Adrenal gland (tissue), 12 donors: ENCODE results near the gene JUP. TPM values are rescaled to one million over a fixed set of nuclear protein-coding genes. Genes with fewer than 3 reads are reported as not detected.

Source experiments
- DNase-seq, 7 donors: peaks; one replicate each; pipeline ENCODE4 v3.0.0-alpha.2; 2019 to 2020
- H3K27ac ChIP-seq, 5 donors: fragments of 200-600 bp; sonication (generic) in 4 of 5; 1 replicate in 3 of 5; 2 replicates in 2 of 5; pipeline versions ENCODE4 v1.5.1 to v1.8.0; 2016 to 2020; ENCODE audit warnings: mild to moderate bottlenecking in 1 of 5
- H3K27me3 ChIP-seq: fragments of 200-600 bp; 2 replicates; pipeline ENCODE4 v1.8.0; 2021
- H3K36me3 ChIP-seq, 2 donors: fragments of 200-600 bp; replicated peaks in 1 of 2; 1 replicate in 1 of 2; 2 replicates in 1 of 2; pipeline versions ENCODE4 v1.5.1 to v1.8.0; 2018 to 2022
- H3K4me1 ChIP-seq, 2 donors: fragments of 200-600 bp; replicated peaks in 1 of 2; 1 replicate in 1 of 2; 2 replicates in 1 of 2; pipeline versions ENCODE4 v1.5.1 to v1.8.0; 2018 to 2021
- H3K4me3 ChIP-seq, 4 donors: fragments of 200-600 bp; sonication (generic) in 3 of 4; one replicate each; pipeline ENCODE4 v1.5.1; 2016 to 2018
- H3K9me3 ChIP-seq, 3 donors: fragments of 200-600 bp; sonication (generic) in 1 of 3; replicated peaks in 1 of 3; 1 replicate in 2 of 3; 2 replicates in 1 of 3; pipeline versions ENCODE4 v1.5.1 to v1.8.0; 2016 to 2021
- CTCF ChIP-seq, 6 experiments: fragments of 450-650 bp in 4 of 6; fragments of 200-600 bp in 2 of 6; sonication (generic) in 1 of 6; IDR thresholded peaks; 1 replicate in 5 of 6; 2 replicates in 1 of 6; pipeline versions ENCODE4 v1.5.1 to v1.8.0; 2016 to 2021; ENCODE audit warnings: antibody characterized with exemption in 6 of 6, mild to moderate bottlenecking in 2 of 6, moderate library complexity in 1 of 6
- POLR2A ChIP-seq, 2 donors: fragments of 450-650 bp; IDR thresholded peaks; one replicate each; pipeline ENCODE4 v1.6.1; 2017; ENCODE audit warnings: antibody characterized with exemption in 2 of 2, mild to moderate bottlenecking in 2 of 2, moderate library complexity in 1 of 2
- WGBS, 4 donors: extraction: QIAGEN DNeasy Blood & Tissue Kit in 2 of 4; methylation state at CpG; one replicate each; pipeline versions ENCODE4 v1.1.5 to v1.1.7; 2013 to 2017; 5-methylcytosine and 5-hydroxymethylcytosine counted together
- intact Hi-C, 2 donors: fragments of 100-400 bp; cut with DNase I; formaldehyde crosslinking; loops; one replicate each; pipeline versions ENCODE4 v1.14.1 to v1.15.0; 2022 to 2023
- polyA plus RNA-seq, 3 donors: library from polyadenylated mRNA; stranded (reverse); fragments of 200-250 nt in 2 of 3; fragments of 350-450 nt in 1 of 3; fragmentation: Illumina TruSeq in 1 of 3; extraction: RNeasy Lipid Tissue Mini Kit (QIAGEN cat#74804) in 1 of 3; gene quantifications; one replicate each; pipeline ENCODE4 v1.2.3, GENCODE V29; 2013 to 2014
- total RNA-seq, 9 donors: library from RNA; depleted of rRNA in 4 of 9; stranded (reverse); fragments of >200 nt in 4 of 9; fragments of 120-200 nt in 1 of 9; fragmentation: NEBNext Ultra II Directional in 1 of 9; extraction: Animal tissue kit (Norgen Biotek cat#: 25700) in 1 of 9; gene quantifications; one replicate each; pipeline versions ENCODE4 v1.1.0 to v1.2.4, GENCODE V29; 2013 to 2023
- donor health status: healthy with polysubstance abuse.
- donor health status: Bipolar disorder and iron deficiency.
- donor health status: DM: yes; HTN: yes; CAD: no.
- donor health status: DM: no; HTN: no; CAD: no.
- donor health status: DM: no; HTN: no; CAD: no.
- donor health status: DM: yes; HTN: yes; CAD: no.

JUP gene
- total and polyA plus RNA-seq, 12 donors, result 4.9 to 81.3 (median 29.6) TPM

GRCh38 chr17:41814195-41814594, 27.7 kb upstream of the JUP start:
- TF ChIP-seq CTCF (IDR thresholded peaks at IDR 0.05) (no peak), POLR2A (IDR thresholded peaks at IDR 0.05) (no peak)
- peaks cover 20 to 22% of the 10 kb centered on the region in 2 donors for H3K4me1 ChIP-seq
- no peaks in the 10 kb centered on the region for H3K27me3 ChIP-seq
- H3K36me3 ChIP-seq, result no peaks in the 10 kb centered on the region
- no peaks in the 10 kb centered on the region for H3K9me3 ChIP-seq
- WGBS, 4 donors, result 0 to 32% (median 26%) methylated on average over 1 of the region's 1 CpG
- intact Hi-C loops, result no loop called here
- H3K4me3 ChIP-seq, result no peak overlapping the region
- DNase-seq, result peak in 1 of 7 donors; percentile 47
- H3K27ac ChIP-seq, result no peak overlapping the region

GRCh38 chr17:41813699-41814124, 27.2 kb upstream of the JUP start:
- H3K9me3 ChIP-seq, result no peaks in the 10 kb centered on the region
- no peak for DNase-seq
- 69 to 83% (median 77%) methylated on average over 9 of the region's 9 CpGs for WGBS, 4 donors
- H3K27ac ChIP-seq, result peak overlapping the region in 2 of 5 donors; percentile 30 to 69
- TF ChIP-seq CTCF (IDR thresholded peaks at IDR 0.05) (no peak), POLR2A (IDR thresholded peaks at IDR 0.05) (no peak)
- peak overlapping the region in 1 of 4 donors; percentile 95 for H3K4me3 ChIP-seq
- peaks cover 20 to 22% of the 10 kb centered on the region in 2 donors for H3K4me1 ChIP-seq
- no peaks in the 10 kb centered on the region for H3K36me3 ChIP-seq
- H3K27me3 ChIP-seq, result no peaks in the 10 kb centered on the region
- intact Hi-C loops, result no loop called here

- Histone ChIP-seq H3K36me3 (no peaks in the 10 kb centered on the region), H3K27me3 (no peaks in the 10 kb centered on the region), H3K4me1 (peaks cover 20 to 22% of the 10 kb centered on the region in 2 donors), H3K27ac (peak overlapping the region in 2 of 5 donors; percentile 30 to 69), H3K9me3 (no peaks in the 10 kb centered on the region), H3K4me3 (peak overlapping the region in 2 of 4 donors; percentile 44 to 95)
- intact Hi-C loops, result no loop called here
- no peak for TF ChIP-seq POLR2A (IDR thresholded peaks at IDR 0.05)
- no peak for TF ChIP-seq CTCF (IDR thresholded peaks at IDR 0.05)
- WGBS, 4 donors, result 12 to 28% (median 17%) methylated on average over 6 to 12 of the region's 12 CpGs
- no peak for DNase-seq
Observed at GRCh38 chr17:41813152-41813680, 26.7 kb upstream of the JUP start.

DNA sequence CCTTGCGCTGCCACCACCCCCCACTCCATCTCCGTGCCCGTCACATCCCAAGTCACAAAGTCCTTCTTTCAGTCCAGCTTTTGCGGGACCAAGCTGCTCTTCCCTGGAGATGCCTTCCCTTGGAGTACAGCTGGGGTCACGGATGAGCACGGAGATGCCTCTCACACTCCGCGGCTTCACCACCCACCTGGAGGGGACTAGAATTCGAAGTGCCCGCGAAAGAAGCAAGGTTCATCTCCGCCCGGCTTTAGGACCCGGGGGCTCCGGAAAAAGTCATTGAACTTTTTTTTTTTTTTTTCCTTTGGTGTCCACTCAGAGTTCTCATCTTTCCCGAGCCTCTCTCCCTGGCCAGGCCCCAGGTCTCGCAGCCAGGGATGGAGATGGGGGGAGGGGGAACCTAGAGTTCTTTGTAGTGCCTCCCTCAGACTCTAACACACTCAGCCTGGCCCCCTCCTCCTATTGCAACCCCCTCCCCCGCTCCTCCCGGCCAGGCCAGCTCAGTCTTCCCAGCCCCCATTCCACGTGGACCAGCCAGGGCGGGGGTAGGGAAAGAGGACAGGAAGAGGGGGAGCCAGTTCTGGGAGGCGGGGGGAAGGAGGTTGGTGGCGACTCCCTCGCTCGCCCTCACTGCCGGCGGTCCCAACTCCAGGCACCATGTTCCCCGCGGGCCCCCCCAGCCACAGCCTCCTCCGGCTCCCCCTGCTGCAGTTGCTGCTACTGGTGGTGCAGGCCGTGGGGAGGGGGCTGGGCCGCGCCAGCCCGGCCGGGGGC, 26.1 kb upstream of the JUP start, which contains the start of gene FKBP10:
Gene FKBP10, plus strand, starts transcription at position 624 of the 771 bp plus-strand sequence. Its CDS starts 31 bp downstream, at position 655.
- no peaks in the 10 kb centered on the region for H3K27me3 ChIP-seq
- peaks cover 20 to 22% of the 10 kb centered on the region in 2 donors for H3K4me1 ChIP-seq
- no peaks in the 10 kb centered on the region for H3K36me3 ChIP-seq
- intact Hi-C loops, result no loop called here
- peak within 1 kb of the TSS in 4 of 5 donors; percentile 7 to 87 (median 63) for H3K27ac ChIP-seq
- peak; percentile 62 to 79 (median 74) for DNase-seq
- TF ChIP-seq POLR2A (IDR thresholded peaks at IDR 0.05) (no peak), CTCF (IDR thresholded peaks at IDR 0.05) (no peak)
- H3K4me3 ChIP-seq, result peak within 1 kb of the TSS; percentile 40 to 95 (median 46)
- no peaks in the 10 kb centered on the region for H3K9me3 ChIP-seq
- WGBS, 4 donors, result 0 to 1% (median 1%) methylated on average over 17 to 35 of the region's 35 CpGs
